Neural cell (in vitro differentiated cells): ENCODE results near the gene INSRR. TPM values are rescaled to one million over a fixed set of nuclear protein-coding genes. Genes with fewer than 3 reads are reported as not detected.

ENCODE experiments used
- H2AFZ ChIP-seq: fragments of 200-600, 300-800 bp; sonication (generic), shearing (Covaris generic); 2 replicates; pipeline ENCODE4 v1.6.0; 2014; ENCODE audit warnings: low read depth, mild to moderate bottlenecking, antibody characterized with exemption, low read length, moderate library complexity
- H3F3A ChIP-seq: fragments of 200-600 bp; shearing (Covaris generic); 2 replicates; pipeline ENCODE4 v1.6.1; 2016; ENCODE audit warnings: mild to moderate bottlenecking, moderate library complexity, mixed read lengths, antibody characterized with exemption, low read length; ENCODE audit not compliant: insufficient read depth, poor library complexity, severe bottlenecking
- H3K27ac ChIP-seq: fragments of 200-600, 300-800 bp; sonication (generic), shearing (Covaris generic); 2 replicates; pipeline ENCODE4 v1.5.1; 2014; ENCODE audit warnings: mild to moderate bottlenecking, low read length, moderate library complexity
- H3K27me3 ChIP-seq: fragments of 300-800, 200-600 bp; sonication (generic), shearing (Covaris generic); 2 replicates; pipeline ENCODE4 v1.6.0; 2014; ENCODE audit warnings: mild to moderate bottlenecking, low read depth, low read length, moderate library complexity; ENCODE audit not compliant: insufficient read depth
- H3K36me3 ChIP-seq: fragments of 300-800, 200-600 bp; sonication (generic), shearing (Covaris generic); 2 replicates; pipeline ENCODE4 v1.5.1; 2014; ENCODE audit warnings: mild to moderate bottlenecking, antibody characterized with exemption, low read length, moderate library complexity; ENCODE audit not compliant: insufficient read depth
- H3K4me2 ChIP-seq: fragments of 300-800, 200-600 bp; sonication (generic), shearing (Covaris generic); 2 replicates; pipeline ENCODE4 v1.6.0; 2014; ENCODE audit warnings: mild to moderate bottlenecking, low read length
- H3K4me3 ChIP-seq: fragments of 300-800, 200-600 bp; sonication (generic), shearing (Covaris generic); 2 replicates; pipeline ENCODE4 v1.5.1; 2014; ENCODE audit warnings: mild to moderate bottlenecking, low read length, moderate library complexity
- H3K79me2 ChIP-seq: fragments of 200-600 bp; shearing (Covaris generic); replicated peaks from 2 replicates; pipeline ENCODE4 v1.6.0; 2014; ENCODE audit warnings: mild to moderate bottlenecking, low read length, moderate library complexity; ENCODE audit not compliant: insufficient read depth
- H3K9ac ChIP-seq: fragments of 300-800, 200-600 bp; sonication (generic), shearing (Covaris generic); 2 replicates; pipeline ENCODE4 v1.6.1; 2016; ENCODE audit warnings: mild to moderate bottlenecking, low read length, mixed read lengths
- H3K9me2 ChIP-seq: fragments of 200-600 bp; shearing (Covaris generic); 2 replicates; pipeline ENCODE4 v1.6.1; 2016; ENCODE audit warnings: mild to moderate bottlenecking, low read length, mixed read lengths; ENCODE audit not compliant: insufficient read depth
- H3K9me3 ChIP-seq: fragments of 200-600, 300-800 bp; sonication (generic), shearing (Covaris generic); 2 replicates; pipeline ENCODE4 v1.6.1; 2016; ENCODE audit warnings: mild to moderate bottlenecking, mixed run types, low read length, moderate library complexity, mixed read lengths
- H4K20me1 ChIP-seq: fragments of 200-600 bp; shearing (Covaris generic); 2 replicates; pipeline ENCODE4 v1.6.1; 2016; ENCODE audit warnings: mild to moderate bottlenecking, mixed run types; ENCODE audit not compliant: insufficient read depth
- EP300 ChIP-seq: fragments of 450-650 bp; conservative IDR thresholded peaks from 2 replicates; pipeline ENCODE4 v1.6.1; 2014; ENCODE audit warnings: antibody characterized with exemption, mild to moderate bottlenecking, moderate library complexity; ENCODE audit not compliant: poor library complexity, severe bottlenecking
- EZH2 ChIP-seq: fragments of 200-600, 300-800 bp; shearing (Covaris generic), sonication (generic); IDR thresholded peaks from 2 replicates; pipeline ENCODE4 v1.6.1; 2014; ENCODE audit warnings: antibody characterized with exemption, low read length, borderline replicate concordance, mild to moderate bottlenecking; ENCODE audit not compliant: insufficient read depth, poor library complexity, severe bottlenecking
- MXI1 ChIP-seq: fragments of 450-650 bp; conservative IDR thresholded peaks from 2 replicates; pipeline ENCODE4 v1.6.1; 2014; ENCODE audit warnings: antibody characterized with exemption, mild to moderate bottlenecking; ENCODE audit not compliant: poor library complexity, severe bottlenecking
- POLR2AphosphoS5 ChIP-seq: IDR thresholded peaks from 2 replicates; pipeline ENCODE4 v1.6.1; 2012
- RAD21 ChIP-seq: fragments of 450-650 bp; conservative IDR thresholded peaks from 2 replicates; pipeline ENCODE4 v1.6.1; 2014; ENCODE audit warnings: antibody characterized with exemption, mild to moderate bottlenecking, moderate library complexity
- REST ChIP-seq: IDR thresholded peaks from 2 replicates; pipeline ENCODE4 v1.6.1; 2012; ENCODE audit warnings: borderline replicate concordance
- SMC3 ChIP-seq: fragments of 450-650 bp; conservative IDR thresholded peaks from 2 replicates; pipeline ENCODE4 v1.6.1; 2014; ENCODE audit warnings: antibody characterized with exemption, mild to moderate bottlenecking, moderate library complexity; ENCODE audit not compliant: poor library complexity
- TAF1 ChIP-seq: IDR thresholded peaks from 2 replicates; pipeline ENCODE4 v1.6.1; 2012; ENCODE audit warnings: low read depth
- polyA plus RNA-seq: library from polyadenylated mRNA; depleted of rRNA; stranded (reverse); fragments of >200 nt; gene quantifications from 2 replicates; pipeline ENCODE4 v1.2.3, GENCODE V29; 2014
- TF ChIP-seq, protein P1 (sequence below): fragments of 450-650 bp; IDR thresholded peaks from 2 replicates; pipeline ENCODE4 v1.5.1; 2014; ENCODE audit warnings: antibody characterized with exemption, mild to moderate bottlenecking, moderate library complexity; ENCODE audit not compliant: poor library complexity, severe bottlenecking

The INSRR gene
- polyA plus RNA-seq, 1 donor from 2014 or later = 3.0 TPM

- Histone ChIP-seq H3K4me2 (no peak overlapping the region), H3K36me3 (no peaks in the 10 kb centered on the region), H3K4me3 (no peak overlapping the region), H3K9ac (no peak overlapping the region), H2AFZ (no peak overlapping the region), H3K79me2 (no peaks in the 10 kb centered on the region), H4K20me1 (no peaks in the 10 kb centered on the region), H3F3A (no peaks in the 10 kb centered on the region), H3K27ac (no peak overlapping the region), H3K9me3 (no peaks in the 10 kb centered on the region), H3K9me2 (no peaks in the 10 kb centered on the region), H3K27me3 (peaks cover 70% of the 10 kb centered on the region)
- no peak for TF ChIP-seq RAD21
- TF ChIP-seq MXI1 = no peak
- no peak for TF ChIP-seq EP300
- TF ChIP-seq SMC3 = no peak
- TF ChIP-seq, protein P1, sequence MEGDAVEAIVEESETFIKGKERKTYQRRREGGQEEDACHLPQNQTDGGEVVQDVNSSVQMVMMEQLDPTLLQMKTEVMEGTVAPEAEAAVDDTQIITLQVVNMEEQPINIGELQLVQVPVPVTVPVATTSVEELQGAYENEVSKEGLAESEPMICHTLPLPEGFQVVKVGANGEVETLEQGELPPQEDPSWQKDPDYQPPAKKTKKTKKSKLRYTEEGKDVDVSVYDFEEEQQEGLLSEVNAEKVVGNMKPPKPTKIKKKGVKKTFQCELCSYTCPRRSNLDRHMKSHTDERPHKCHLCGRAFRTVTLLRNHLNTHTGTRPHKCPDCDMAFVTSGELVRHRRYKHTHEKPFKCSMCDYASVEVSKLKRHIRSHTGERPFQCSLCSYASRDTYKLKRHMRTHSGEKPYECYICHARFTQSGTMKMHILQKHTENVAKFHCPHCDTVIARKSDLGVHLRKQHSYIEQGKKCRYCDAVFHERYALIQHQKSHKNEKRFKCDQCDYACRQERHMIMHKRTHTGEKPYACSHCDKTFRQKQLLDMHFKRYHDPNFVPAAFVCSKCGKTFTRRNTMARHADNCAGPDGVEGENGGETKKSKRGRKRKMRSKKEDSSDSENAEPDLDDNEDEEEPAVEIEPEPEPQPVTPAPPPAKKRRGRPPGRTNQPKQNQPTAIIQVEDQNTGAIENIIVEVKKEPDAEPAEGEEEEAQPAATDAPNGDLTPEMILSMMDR = no peak
- TF ChIP-seq TAF1 = no peak
- no peak for TF ChIP-seq POLR2AphosphoS5
- no peak for TF ChIP-seq EZH2
- no peak for TF ChIP-seq REST
Measured at GRCh38 chr1:156845953-156846545, 12.9 kb downstream of the INSRR start.

DNA sequence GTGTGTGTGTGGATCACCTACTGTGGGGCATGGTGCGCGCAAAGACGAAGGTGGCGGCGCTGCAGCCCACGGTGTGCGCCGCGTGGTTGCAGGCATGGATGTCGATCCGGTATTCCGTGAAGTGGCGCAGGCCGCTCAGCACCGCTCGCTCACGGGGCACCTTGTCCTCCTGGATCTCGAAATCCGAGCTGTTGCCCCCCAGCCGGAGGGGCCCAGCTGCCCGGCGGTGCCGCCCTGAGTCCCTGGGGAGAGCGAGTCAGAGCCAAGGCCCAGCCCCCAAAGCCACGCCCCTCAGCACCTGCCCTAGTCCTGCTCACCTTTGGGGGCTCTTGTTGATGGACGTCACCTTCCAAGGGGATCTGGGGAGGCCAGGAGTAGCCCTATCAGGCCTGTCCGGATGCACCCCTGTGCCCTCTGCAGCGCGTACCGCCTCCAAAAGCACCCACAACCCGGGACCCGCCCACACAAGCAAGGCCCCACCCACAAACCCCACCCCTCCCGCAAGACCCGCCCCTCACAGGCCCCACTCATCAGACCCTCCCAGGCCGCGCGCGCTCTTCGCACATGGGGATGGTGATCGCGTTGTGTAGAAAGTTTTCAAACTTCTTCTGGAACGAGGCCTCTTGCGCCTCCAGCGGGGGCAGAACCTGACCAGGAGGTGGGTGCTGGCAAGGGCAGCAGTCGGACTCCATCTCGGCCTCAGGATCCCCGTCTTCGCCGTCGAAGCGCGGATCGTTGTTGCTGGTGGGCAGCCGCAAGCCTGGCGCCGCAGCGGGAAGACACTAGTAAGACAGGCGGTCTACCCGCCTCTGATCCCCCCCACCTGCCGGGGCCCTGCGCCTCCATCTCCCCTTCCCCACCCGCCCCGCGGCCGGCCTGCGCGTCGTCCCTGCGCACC is 13.6 kb downstream of the INSRR start:
- H3K4me3 ChIP-seq = no peak overlapping the region
- H3K9me2 ChIP-seq = no peaks in the 10 kb centered on the region
- no peak overlapping the region for H3K4me2 ChIP-seq
- H2AFZ ChIP-seq = no peak overlapping the region
- H3K79me2 ChIP-seq = no peaks in the 10 kb centered on the region
- no peak overlapping the region for H3K9ac ChIP-seq
- H3F3A ChIP-seq = no peaks in the 10 kb centered on the region
- no peaks in the 10 kb centered on the region for H4K20me1 ChIP-seq
- TF ChIP-seq SMC3 (no peak), REST (no peak), EP300 (no peak), RAD21 (no peak), POLR2AphosphoS5 (no peak), TAF1 (no peak), EZH2 (no peak), MXI1 (no peak)
- TF ChIP-seq, protein P1 = no peak
- H3K9me3 ChIP-seq = no peaks in the 10 kb centered on the region
- H3K27me3 ChIP-seq = peaks cover 70% of the 10 kb centered on the region
- no peak overlapping the region for H3K27ac ChIP-seq
- no peaks in the 10 kb centered on the region for H3K36me3 ChIP-seq
